NT2/D1 (cell line): ENCODE data around the gene DPPA4.

Experiments
- DNase-seq: peaks from one replicate; pipeline ENCODE4 v3.0.0-alpha.2; 2011; ENCODE audit warnings: low read depth, low spot score
- H3K27me3 ChIP-seq: 2 replicates; pipeline ENCODE4 v1.6.0; 2011; ENCODE audit warnings: mild to moderate bottlenecking; ENCODE audit not compliant: insufficient read length, insufficient read depth
- H3K36me3 ChIP-seq: 2 replicates; pipeline ENCODE4 v1.6.1; 2011; ENCODE audit warnings: mild to moderate bottlenecking, low read length, mixed read lengths; ENCODE audit not compliant: insufficient read depth, insufficient read length
- H3K4me1 ChIP-seq: 2 replicates; pipeline ENCODE4 v1.5.1; 2011; ENCODE audit not compliant: insufficient read depth, insufficient read length
- H3K4me3 ChIP-seq: 2 replicates; pipeline ENCODE4 v1.5.1; 2011; ENCODE audit warnings: low read depth; ENCODE audit not compliant: insufficient read length
- H3K9ac ChIP-seq: 2 replicates; pipeline ENCODE4 v1.6.0; 2011; ENCODE audit warnings: low read depth; ENCODE audit not compliant: insufficient read length
- H3K9me3 ChIP-seq: 2 replicates; pipeline ENCODE4 v1.5.1; 2011; ENCODE audit warnings: mild to moderate bottlenecking, low read length; ENCODE audit not compliant: insufficient read depth
- SUZ12 ChIP-seq: IDR thresholded peaks from 2 replicates; pipeline ENCODE4 v1.6.1; 2011; ENCODE audit not compliant: insufficient read length, insufficient read depth; ENCODE audit errors: extremely low read depth
- YY1 ChIP-seq: IDR thresholded peaks from 2 replicates; pipeline ENCODE4 v1.6.1; 2011; ENCODE audit not compliant: insufficient read length, insufficient read depth
- ZNF274 ChIP-seq: IDR thresholded peaks from 2 replicates; pipeline ENCODE4 v1.6.1; 2011; ENCODE audit warnings: mild to moderate bottlenecking, low read depth, low read length

The DPPA4 gene

DNA sequence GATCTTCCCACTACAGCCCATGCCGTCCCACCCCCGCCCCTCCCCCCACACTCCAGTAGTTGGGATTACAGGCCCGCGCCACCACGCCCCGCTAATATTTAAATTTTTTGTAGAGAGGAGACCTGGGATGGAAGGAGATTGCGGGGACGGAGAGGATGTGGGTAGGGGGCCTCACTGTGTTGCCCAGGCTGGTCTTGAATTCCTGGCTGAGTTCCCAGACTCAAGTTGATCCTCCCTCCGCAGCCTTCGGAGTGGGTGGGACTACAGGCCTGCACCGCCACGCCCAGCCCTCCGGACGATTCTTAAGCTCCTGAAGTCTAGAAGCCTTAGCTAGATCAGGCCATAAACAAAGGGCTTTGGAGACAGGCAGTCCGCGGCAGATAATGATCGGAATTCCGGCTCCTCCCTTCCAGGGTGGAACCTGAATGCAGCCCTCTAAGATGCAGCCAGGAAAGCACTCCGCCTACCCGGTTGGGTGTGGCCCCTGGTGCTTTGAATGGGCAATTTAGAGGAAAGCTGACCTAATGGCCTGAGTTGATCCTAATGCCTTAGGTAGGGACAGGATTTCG lies 21.1 kb downstream of the DPPA4 start, which contains the start of gene DPPA2:
DPPA2 (minus strand) TSS at position 356 of the 569 bp plus-strand sequence. CDS start 1,975 bp downstream, outside the sequence.
- H3K4me3 ChIP-seq = no peak within 1 kb of the TSS
- peak; percentile 84 for DNase-seq
- H3K9ac ChIP-seq = no peak within 1 kb of the TSS
- H3K27me3 ChIP-seq = no peaks in the 10 kb centered on the region
- no peaks in the 10 kb centered on the region for H3K9me3 ChIP-seq
- no peaks in the 10 kb centered on the region for H3K36me3 ChIP-seq
- H3K4me1 ChIP-seq = no peaks in the 10 kb centered on the region
- TF ChIP-seq SUZ12 = no peak
- TF ChIP-seq ZNF274 = no peak
- TF ChIP-seq YY1 = no peak

GRCh38 chr3:109313061-109313460 lies 24.3 kb downstream of the DPPA4 start:
- H3K27me3 ChIP-seq = no peaks in the 10 kb centered on the region
- DNase-seq = no peak
- H3K9me3 ChIP-seq = no peaks in the 10 kb centered on the region
- peaks cover 5% of the 10 kb centered on the region for H3K36me3 ChIP-seq
- no peak overlapping the region for H3K9ac ChIP-seq
- no peaks in the 10 kb centered on the region for H3K4me1 ChIP-seq
- no peak for TF ChIP-seq SUZ12
- TF ChIP-seq YY1 = no peak
- TF ChIP-seq ZNF274 = no peak
- no peak overlapping the region for H3K4me3 ChIP-seq

DNA sequence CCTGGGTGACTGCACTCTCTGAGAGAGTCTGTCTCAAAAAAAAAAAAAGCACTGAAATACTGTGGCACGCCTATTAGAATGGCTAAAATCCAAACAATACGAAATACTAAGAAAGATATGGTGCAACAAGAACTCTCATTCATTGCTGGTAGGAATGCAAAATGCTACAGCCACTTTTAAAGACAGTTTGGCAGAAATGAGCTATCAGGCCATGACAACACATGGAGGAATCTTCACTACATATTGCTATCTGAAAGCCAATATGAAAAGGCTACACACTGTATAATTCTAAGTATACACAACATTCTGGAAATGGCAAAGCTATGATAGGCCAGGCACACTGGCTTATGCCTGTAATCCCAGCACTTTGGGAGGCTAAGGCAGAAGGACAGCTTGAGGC lies 39.9 kb downstream of the DPPA4 start:
- no peak for TF ChIP-seq YY1
- TF ChIP-seq SUZ12 = no peak
- TF ChIP-seq ZNF274 = no peak
- no peak for DNase-seq
- no peaks in the 10 kb centered on the region for H3K27me3 ChIP-seq

DNA sequence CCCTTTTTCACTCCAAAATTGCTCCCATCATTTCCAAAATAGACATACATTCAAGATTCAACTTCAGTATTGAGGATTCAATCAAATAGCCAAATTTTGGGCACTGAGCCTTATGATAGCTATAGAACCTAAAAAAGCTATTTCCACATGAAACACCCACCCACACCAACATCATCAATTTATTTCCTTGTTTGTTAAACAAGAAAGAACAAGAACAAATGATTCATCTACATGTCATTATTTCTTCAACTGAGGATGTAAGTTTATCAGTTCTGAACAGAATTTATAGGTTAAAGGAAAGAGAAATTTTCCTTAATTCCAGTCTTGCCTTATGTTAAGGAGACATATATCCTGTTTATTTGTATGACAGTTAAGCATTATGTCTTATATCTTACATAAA lies 53.3 kb downstream of the DPPA4 start:
- H3K9ac ChIP-seq = no peak overlapping the region
- no peak overlapping the region for H3K4me3 ChIP-seq
- H3K4me1 ChIP-seq = peaks cover 2% of the 10 kb centered on the region
- no peaks in the 10 kb centered on the region for H3K36me3 ChIP-seq
- no peak for TF ChIP-seq ZNF274
- TF ChIP-seq YY1 = no peak
- no peak for TF ChIP-seq SUZ12
- no peaks in the 10 kb centered on the region for H3K27me3 ChIP-seq
- no peak for DNase-seq
- H3K9me3 ChIP-seq = no peaks in the 10 kb centered on the region

More for the DNA sequence above, 39.9 kb downstream of the DPPA4 start:
- no peaks in the 10 kb centered on the region for H3K9me3 ChIP-seq
- H3K9ac ChIP-seq = no peak overlapping the region
- no peaks in the 10 kb centered on the region for H3K36me3 ChIP-seq
- H3K4me1 ChIP-seq = no peaks in the 10 kb centered on the region
- H3K4me3 ChIP-seq = no peak overlapping the region

- no peak for TF ChIP-seq SUZ12
- no peak for TF ChIP-seq ZNF274
- TF ChIP-seq YY1 = no peak
- no peak for DNase-seq
Measured at GRCh38 chr3:109278546-109278945, 58.8 kb downstream of the DPPA4 start.

DNA sequence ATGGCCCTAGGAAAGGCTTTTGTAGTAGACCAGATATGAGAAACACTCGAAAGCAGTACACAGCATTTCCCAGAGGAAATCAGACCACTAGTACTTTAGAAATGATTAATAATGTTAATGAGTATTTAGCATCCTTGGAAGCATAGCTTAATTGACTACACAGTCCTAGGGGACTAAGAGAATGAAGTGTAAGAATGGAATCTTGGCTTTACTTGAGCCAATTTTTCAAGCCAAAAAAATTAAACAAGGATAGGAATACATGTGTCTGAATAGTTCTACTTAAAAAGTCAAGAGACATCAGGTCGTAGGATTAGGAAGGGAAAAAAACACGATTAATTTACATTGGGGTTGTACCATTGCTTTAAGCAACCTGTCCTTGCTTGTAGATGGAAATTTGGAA lies 59.2 kb downstream of the DPPA4 start:
- Histone ChIP-seq H3K36me3 (no peaks in the 10 kb centered on the region), H3K27me3 (no peaks in the 10 kb centered on the region), H3K9me3 (no peaks in the 10 kb centered on the region), H3K4me1 (no peaks in the 10 kb centered on the region), H3K9ac (no peak overlapping the region), H3K4me3 (no peak overlapping the region)
- TF ChIP-seq YY1 (no peak), ZNF274 (no peak), SUZ12 (no peak)
- no peak for DNase-seq

More at GRCh38 chr3:109278546-109278945, 58.8 kb downstream of the DPPA4 start:
- no peaks in the 10 kb centered on the region for H3K36me3 ChIP-seq
- no peak overlapping the region for H3K4me3 ChIP-seq
- H3K27me3 ChIP-seq = no peaks in the 10 kb centered on the region
- no peak overlapping the region for H3K9ac ChIP-seq
- no peaks in the 10 kb centered on the region for H3K4me1 ChIP-seq
- no peaks in the 10 kb centered on the region for H3K9me3 ChIP-seq
